ENCODE measurements around the gene COL11A2. TPM values are rescaled to one million over a fixed set of nuclear protein-coding genes. Genes with fewer than 3 reads are reported as not detected.

Gene COL11A2
- total and polyA plus RNA-seq, 2 donors (not counting 3 experiments of a cell fraction or from before 2014, with no cell fraction given), result 0.65 to 1.3 TPM

- no peak overlapping the region for H3K4me2 ChIP-seq (ENCODE audit: insufficient read depth, low read length)
- CTCF ChIA-PET, result interaction anchor here (1.2 to 1.7 kb wide), 4 partner anchors 18 to 64 kb away, joined by 3 to 6 read pairs (median 4); partner anchors contain the start of gene RING1
- peaks cover 21 to 28% of the 10 kb centered on the region in 2 experiments for H3K27me3 ChIP-seq (ENCODE audit: control insufficient read depth in 2 of 2, insufficient read depth in 2 of 2, low read length in 2 of 2)
- FAIRE-seq (no peak), DNase-seq (ENCODE audit: low read depth, low spot score) (no peak)
- H3K36me3 ChIP-seq (ENCODE audit: control insufficient read depth in 2 of 2, extremely low read depth in 1 of 2, insufficient read depth in 2 of 2, low read length in 2 of 2), result peaks cover 0 to 19% of the 10 kb centered on the region in 2 experiments
- H3K9me1 ChIP-seq (replicated peaks; ENCODE audit: control insufficient read depth, extremely low read depth, insufficient read depth, low read length), result no peaks in the 10 kb centered on the region
- no peaks in the 10 kb centered on the region for H3K9me3 ChIP-seq (replicated peaks; ENCODE audit: control insufficient read depth, insufficient read depth, low read length)
- H4K20me1 ChIP-seq (replicated peaks; ENCODE audit: control insufficient read depth, extremely low read depth, insufficient read depth, low read length), result no peaks in the 10 kb centered on the region
- H3K9ac ChIP-seq (replicated peaks; ENCODE audit: extremely low read depth, insufficient read depth, low read length), result no peak overlapping the region
- peaks cover 6% of the 10 kb centered on the region for H3K4me1 ChIP-seq (ENCODE audit: control insufficient read depth, extremely low read depth, insufficient read depth, low read length)
- no TSS peak for BruUV-seq (replicated peaks)
- intact Hi-C loops (cut with micrococcal nuclease), result no loop called here
- H3K27ac ChIP-seq (ENCODE audit: insufficient read depth, low read depth, low read length), result no peak overlapping the region
- TF ChIP-seq, protein P1, sequence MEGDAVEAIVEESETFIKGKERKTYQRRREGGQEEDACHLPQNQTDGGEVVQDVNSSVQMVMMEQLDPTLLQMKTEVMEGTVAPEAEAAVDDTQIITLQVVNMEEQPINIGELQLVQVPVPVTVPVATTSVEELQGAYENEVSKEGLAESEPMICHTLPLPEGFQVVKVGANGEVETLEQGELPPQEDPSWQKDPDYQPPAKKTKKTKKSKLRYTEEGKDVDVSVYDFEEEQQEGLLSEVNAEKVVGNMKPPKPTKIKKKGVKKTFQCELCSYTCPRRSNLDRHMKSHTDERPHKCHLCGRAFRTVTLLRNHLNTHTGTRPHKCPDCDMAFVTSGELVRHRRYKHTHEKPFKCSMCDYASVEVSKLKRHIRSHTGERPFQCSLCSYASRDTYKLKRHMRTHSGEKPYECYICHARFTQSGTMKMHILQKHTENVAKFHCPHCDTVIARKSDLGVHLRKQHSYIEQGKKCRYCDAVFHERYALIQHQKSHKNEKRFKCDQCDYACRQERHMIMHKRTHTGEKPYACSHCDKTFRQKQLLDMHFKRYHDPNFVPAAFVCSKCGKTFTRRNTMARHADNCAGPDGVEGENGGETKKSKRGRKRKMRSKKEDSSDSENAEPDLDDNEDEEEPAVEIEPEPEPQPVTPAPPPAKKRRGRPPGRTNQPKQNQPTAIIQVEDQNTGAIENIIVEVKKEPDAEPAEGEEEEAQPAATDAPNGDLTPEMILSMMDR (IDR thresholded peaks at IDR 0.05; ENCODE audit: extremely low read depth in 1 of 2, insufficient read depth in 1 of 2, low read depth in 1 of 2, low read length in 2 of 2), result no peak
- TF ChIP-seq POLR2A (IDR thresholded peaks at IDR 0.05; ENCODE audit: low read depth, low read length) (no peak), GATA2 (IDR thresholded peaks at IDR 0.05; ENCODE audit: insufficient read depth, insufficient read length, low read depth, low read length) (no peak)
- dilution Hi-C loops (cut with MboI; ENCODE audit: extremely low pct_ligation_motif_present, low sequenced_read_pairs), result no loop called here
- no peaks in the 10 kb centered on the region for H3K79me2 ChIP-seq (ENCODE audit: control insufficient read depth, insufficient read depth, low read length)
- POLR2A ChIA-PET, result no interaction called here
- no peak overlapping the region for H3K4me3 ChIP-seq (replicated peaks in 1 of 3; ENCODE audit: insufficient read depth in 1 of 3, low read depth in 1 of 3, low read length in 3 of 3)
- H2AFZ ChIP-seq (ENCODE audit: low read depth, low read length), result no peak overlapping the region
Measured at GRCh38 chr6:33190504-33191107, 1.7 kb downstream of the COL11A2 start.

Measured in endothelial cell of umbilical vein (primary cell).